ENCODE measurements around the gene LSS. TPM values are rescaled to one million over a fixed set of nuclear protein-coding genes. Genes with fewer than 3 reads are reported as not detected.
A peak's percentile ranks its signal among the peaks of the same experiment; 100 is the strongest.

Gene LSS
- total RNA-seq, 2 donors from 2014 or later = 38.9 to 68.9 TPM

DNA sequence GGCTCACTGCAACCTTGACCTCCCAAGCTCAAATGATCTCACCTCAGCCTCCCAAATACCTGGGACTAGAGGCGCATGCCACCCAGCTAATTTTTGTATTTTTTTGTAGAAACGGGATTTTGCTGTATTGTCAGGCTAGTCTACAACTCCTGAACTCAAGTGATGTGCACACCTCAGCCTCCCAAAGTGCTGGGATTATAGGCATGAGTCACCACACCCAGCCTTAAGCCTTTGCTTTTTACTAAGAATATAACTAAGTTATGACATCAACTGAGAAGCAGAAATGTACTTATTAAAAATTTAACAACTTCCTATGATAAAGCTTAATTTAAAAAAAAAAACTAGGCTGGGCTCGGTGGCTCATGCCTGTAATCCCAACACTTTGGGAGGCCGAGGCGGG lies 8.9 kb upstream of the LSS start:
- no peaks in the 10 kb centered on the region for H3K27me3 ChIP-seq
- H3K36me3 ChIP-seq (replicated peaks in 1 of 2; ENCODE audit: insufficient read depth in 1 of 2, low read depth in 2 of 2) = peaks cover 4 to 32% of the 10 kb centered on the region in 2 donors
- ATAC-seq (no peak), DNase-seq (no peak)
- no peaks in the 10 kb centered on the region for H3K4me1 ChIP-seq
- intact Hi-C loops (cut with DNase I) = no loop called here
- 89% methylated on average over 5 of the region's 5 CpGs; no CpG with 5 or more reads in 1 of the 2 donors for WGBS, 2 donors
- no peak overlapping the region for H3K4me3 ChIP-seq
- no peak overlapping the region for H3K27ac ChIP-seq
- TF ChIP-seq, protein P1, sequence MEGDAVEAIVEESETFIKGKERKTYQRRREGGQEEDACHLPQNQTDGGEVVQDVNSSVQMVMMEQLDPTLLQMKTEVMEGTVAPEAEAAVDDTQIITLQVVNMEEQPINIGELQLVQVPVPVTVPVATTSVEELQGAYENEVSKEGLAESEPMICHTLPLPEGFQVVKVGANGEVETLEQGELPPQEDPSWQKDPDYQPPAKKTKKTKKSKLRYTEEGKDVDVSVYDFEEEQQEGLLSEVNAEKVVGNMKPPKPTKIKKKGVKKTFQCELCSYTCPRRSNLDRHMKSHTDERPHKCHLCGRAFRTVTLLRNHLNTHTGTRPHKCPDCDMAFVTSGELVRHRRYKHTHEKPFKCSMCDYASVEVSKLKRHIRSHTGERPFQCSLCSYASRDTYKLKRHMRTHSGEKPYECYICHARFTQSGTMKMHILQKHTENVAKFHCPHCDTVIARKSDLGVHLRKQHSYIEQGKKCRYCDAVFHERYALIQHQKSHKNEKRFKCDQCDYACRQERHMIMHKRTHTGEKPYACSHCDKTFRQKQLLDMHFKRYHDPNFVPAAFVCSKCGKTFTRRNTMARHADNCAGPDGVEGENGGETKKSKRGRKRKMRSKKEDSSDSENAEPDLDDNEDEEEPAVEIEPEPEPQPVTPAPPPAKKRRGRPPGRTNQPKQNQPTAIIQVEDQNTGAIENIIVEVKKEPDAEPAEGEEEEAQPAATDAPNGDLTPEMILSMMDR (IDR thresholded peaks at IDR 0.05) = no peak
- no peak for TF ChIP-seq POLR2A (IDR thresholded peaks at IDR 0.05)
- no peaks in the 10 kb centered on the region for H3K9me3 ChIP-seq

DNA sequence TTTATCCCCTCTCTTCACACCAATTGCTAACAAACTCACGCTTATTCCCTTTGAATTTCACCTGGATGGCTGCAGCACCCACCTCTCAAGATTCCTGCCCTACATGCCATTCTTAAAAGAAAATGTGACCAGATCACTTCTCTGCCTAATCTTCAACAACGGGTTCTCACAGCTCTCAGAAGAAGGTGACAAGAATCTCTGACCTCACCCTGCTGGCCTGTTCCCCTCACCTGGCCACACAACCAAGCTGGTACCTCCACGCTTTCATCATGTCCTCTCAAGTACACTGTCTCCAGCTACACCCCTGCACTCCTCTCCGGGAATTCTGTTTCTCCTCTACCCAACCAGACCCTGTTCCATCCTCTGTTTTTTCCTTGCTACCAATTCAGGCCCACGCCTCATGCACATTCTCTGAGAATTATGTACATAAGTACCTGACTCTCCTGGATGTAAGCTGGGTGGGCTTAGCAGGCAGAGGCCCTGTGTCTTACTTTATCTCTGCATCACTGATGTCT lies 5.9 kb upstream of the LSS start:
- intact Hi-C loops (cut with DNase I) = no loop called here
- H3K27ac ChIP-seq = no peak overlapping the region
- no peaks in the 10 kb centered on the region for H3K27me3 ChIP-seq
- H3K36me3 ChIP-seq (replicated peaks in 1 of 2; ENCODE audit: insufficient read depth in 1 of 2, low read depth in 2 of 2) = peaks cover 4 to 19% of the 10 kb centered on the region in 2 donors
- DNase-seq = no peak
- no peak overlapping the region for H3K4me3 ChIP-seq
- no peaks in the 10 kb centered on the region for H3K9me3 ChIP-seq
- ATAC-seq = no peak
- TF ChIP-seq, protein P1 (IDR thresholded peaks at IDR 0.05) = no peak
- TF ChIP-seq POLR2A (IDR thresholded peaks at IDR 0.05) = no peak
- H3K4me1 ChIP-seq = peaks cover 4% of the 10 kb centered on the region
- WGBS, 2 donors = 74 to 75% methylated on average over 5 of the region's 5 CpGs

DNA sequence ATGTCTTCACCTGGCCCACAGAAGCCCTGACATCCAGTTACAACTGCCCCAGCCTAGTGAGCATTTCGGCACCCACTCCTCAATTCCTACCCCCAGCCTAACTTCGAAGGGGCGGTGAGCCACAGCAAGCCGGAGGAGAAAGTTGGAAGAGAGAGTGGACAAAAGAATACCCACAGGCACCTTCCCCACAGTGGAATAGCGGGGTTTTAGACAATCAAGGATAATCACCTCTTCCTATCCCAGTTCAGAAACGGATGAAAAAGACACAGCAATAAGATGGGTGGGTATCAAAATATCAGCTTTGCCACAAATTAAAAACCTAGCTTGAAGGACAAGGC lies 1.3 kb upstream of the LSS start:
- 83 to 86% methylated on average over 6 of the region's 6 CpGs for WGBS, 2 donors
- peaks cover 0 to 4% of the 10 kb centered on the region in 2 donors for H3K36me3 ChIP-seq (replicated peaks in 1 of 2; ENCODE audit: insufficient read depth in 1 of 2, low read depth in 2 of 2)
- TF ChIP-seq POLR2A (IDR thresholded peaks at IDR 0.05) = no peak
- TF ChIP-seq, protein P1 (IDR thresholded peaks at IDR 0.05) = no peak
- peak overlapping the region in 1 of 4 donors; percentile 52 for H3K27ac ChIP-seq
- no peak for ATAC-seq
- peaks cover 37% of the 10 kb centered on the region for H3K4me1 ChIP-seq
- H3K9me3 ChIP-seq = no peaks in the 10 kb centered on the region
- H3K4me3 ChIP-seq = no peak overlapping the region
- intact Hi-C loops (cut with DNase I) = no loop called here
- no peak for DNase-seq
- H3K27me3 ChIP-seq = no peaks in the 10 kb centered on the region

DNA sequence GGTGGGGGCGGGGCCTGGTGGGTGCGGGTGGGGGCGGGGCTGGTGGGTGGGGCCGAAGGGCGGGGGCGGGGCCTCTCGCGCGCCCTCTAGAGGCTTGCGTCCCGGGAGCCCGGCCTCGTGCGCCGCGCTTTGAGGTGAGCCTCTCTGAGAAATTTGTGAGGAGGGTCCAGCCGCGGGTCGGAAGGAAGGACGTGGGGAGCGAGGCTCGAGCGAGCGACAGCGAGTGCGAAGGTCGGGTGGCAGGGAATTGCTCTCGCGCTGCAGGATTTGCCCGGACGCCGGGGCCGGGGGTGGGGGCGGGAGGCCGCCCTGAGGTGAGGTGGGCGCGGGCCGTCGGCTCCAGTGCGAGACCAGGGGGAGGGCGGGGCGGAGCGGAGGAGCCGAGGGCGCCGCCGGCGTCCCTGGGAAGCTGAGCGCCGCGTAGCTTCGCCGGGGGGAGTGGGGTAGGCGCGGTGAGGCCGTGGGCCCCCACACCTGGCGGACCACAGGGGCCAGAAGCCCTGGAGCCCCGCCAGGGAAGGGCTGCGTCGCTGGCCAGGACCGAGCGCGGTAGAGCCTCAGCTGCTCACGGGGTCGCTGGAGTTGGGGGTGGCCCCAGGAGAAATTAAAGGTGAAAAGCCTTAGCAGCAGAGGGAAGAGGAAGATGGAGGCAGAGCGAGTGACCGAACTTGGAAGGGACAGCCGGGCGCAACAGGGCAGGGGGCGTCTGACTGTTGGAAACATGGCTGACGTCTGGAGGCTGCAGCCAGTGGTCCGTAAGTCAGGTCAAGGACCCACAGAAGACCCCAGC lies 754 bp upstream of the LSS start:
- no peaks in the 10 kb centered on the region for H3K27me3 ChIP-seq
- H3K27ac ChIP-seq = peak overlapping the region in 3 of 4 donors; percentile 14 to 57 (median 52)
- TF ChIP-seq, protein P1 (IDR thresholded peaks at IDR 0.05) = peak; percentile 55 to 75 (median 63)
- no peak for TF ChIP-seq POLR2A (IDR thresholded peaks at IDR 0.05)
- 3 to 12% methylated on average over 19 to 59 of the region's 72 CpGs for WGBS, 2 donors
- peak; percentile 46 for ATAC-seq
- DNase-seq = peak in 2 of 4 donors; percentile 43 to 53
- peaks cover 0 to 2% of the 10 kb centered on the region in 2 donors for H3K36me3 ChIP-seq (replicated peaks in 1 of 2; ENCODE audit: insufficient read depth in 1 of 2, low read depth in 2 of 2)
- intact Hi-C loops (cut with DNase I) = no loop called here
- peak overlapping the region; percentile 33 to 79 for H3K4me3 ChIP-seq
- H3K4me1 ChIP-seq = peaks cover 42% of the 10 kb centered on the region
- no peaks in the 10 kb centered on the region for H3K9me3 ChIP-seq
